ENCODE data around the gene PAX5.

DNA sequence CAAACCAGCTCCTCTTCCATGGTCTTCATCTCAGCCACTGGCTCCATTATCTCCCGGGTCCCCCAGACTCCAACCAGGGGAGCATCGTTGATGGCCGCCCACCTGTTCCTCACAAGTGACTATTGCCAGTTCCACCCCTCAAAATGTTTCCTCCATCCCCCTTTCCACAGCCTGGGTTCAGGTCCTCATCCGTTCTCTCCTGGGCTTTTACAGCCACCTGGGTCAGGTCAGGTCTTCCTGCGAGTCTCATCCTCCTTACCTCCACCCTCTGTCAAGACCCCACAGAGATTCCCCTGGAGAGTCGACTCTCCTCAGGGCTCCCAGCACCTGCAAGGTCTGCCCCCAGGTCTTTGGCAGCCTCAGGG is 133.2 kb downstream of the PAX5 start:
- TF ChIP-seq, protein P1, sequence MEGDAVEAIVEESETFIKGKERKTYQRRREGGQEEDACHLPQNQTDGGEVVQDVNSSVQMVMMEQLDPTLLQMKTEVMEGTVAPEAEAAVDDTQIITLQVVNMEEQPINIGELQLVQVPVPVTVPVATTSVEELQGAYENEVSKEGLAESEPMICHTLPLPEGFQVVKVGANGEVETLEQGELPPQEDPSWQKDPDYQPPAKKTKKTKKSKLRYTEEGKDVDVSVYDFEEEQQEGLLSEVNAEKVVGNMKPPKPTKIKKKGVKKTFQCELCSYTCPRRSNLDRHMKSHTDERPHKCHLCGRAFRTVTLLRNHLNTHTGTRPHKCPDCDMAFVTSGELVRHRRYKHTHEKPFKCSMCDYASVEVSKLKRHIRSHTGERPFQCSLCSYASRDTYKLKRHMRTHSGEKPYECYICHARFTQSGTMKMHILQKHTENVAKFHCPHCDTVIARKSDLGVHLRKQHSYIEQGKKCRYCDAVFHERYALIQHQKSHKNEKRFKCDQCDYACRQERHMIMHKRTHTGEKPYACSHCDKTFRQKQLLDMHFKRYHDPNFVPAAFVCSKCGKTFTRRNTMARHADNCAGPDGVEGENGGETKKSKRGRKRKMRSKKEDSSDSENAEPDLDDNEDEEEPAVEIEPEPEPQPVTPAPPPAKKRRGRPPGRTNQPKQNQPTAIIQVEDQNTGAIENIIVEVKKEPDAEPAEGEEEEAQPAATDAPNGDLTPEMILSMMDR (IDR thresholded peaks at IDR 0.05): no peak
- no peak for TF ChIP-seq ZFX (IDR thresholded peaks at IDR 0.05; ENCODE audit: borderline replicate concordance)
